Breast epithelium (tissue), 3 donors: ENCODE data around the gene UBA5.

Experiments used
- CTCF ChIP-seq, 3 donors: fragments of 450-650 bp; IDR thresholded peaks; one replicate each; pipeline ENCODE4 v1.5.1; 2016 to 2017; ENCODE audit warnings: antibody characterized with exemption in 3 of 3, mild to moderate bottlenecking in 3 of 3, moderate library complexity in 3 of 3
- POLR2A ChIP-seq: fragments of 450-650 bp; IDR thresholded peaks from one replicate; pipeline ENCODE4 v1.6.1; 2016; ENCODE audit warnings: antibody characterized with exemption, mild to moderate bottlenecking, moderate library complexity
- POLR2AphosphoS5 ChIP-seq, 3 donors: sonication (generic); formaldehyde crosslinking; IDR thresholded peaks; one replicate each; pipeline ENCODE4 v1.6.1; 2017; ENCODE audit warnings: antibody characterized with exemption in 3 of 3

DNA sequence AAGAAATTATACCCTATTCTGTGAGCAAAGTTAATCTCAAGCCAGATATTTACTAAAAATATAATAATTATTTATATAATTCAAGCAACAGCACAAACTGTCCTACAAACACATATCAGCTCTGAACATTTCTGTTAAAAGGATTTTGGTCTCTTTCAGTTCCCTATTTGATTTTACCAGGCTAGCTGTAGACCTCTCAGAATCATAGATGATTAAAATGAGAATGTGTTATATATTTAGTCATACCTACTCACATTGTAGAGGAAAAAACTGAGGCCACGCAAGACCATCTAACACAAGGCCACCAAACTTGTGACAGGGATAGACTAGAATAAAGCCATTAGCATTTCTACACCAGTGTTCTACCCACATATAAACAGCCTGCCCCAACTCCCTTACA lies 34.5 kb upstream of the UBA5 start:
- TF ChIP-seq CTCF (IDR thresholded peaks at IDR 0.05) (no peak), POLR2A (no peak), POLR2AphosphoS5 (IDR thresholded peaks at IDR 0.05) (no peak)
